H9 (cell line): ENCODE measurements around the gene NECAP2. TPM values are rescaled to one million over a fixed set of nuclear protein-coding genes. Genes with fewer than 3 reads are reported as not detected.

Source experiments
- DNase-seq: peaks from one replicate; pipeline ENCODE4 v3.0.0-alpha.2; 2017
- H2AFZ ChIP-seq: one replicate; pipeline ENCODE4 v1.6.1; 2013; ENCODE audit warnings: mild to moderate bottlenecking, low read length, control low read depth, moderate library complexity
- H2AK5ac ChIP-seq: 2 replicates; pipeline ENCODE4 v1.6.1; 2013; ENCODE audit warnings: low read length, control low read depth, mixed read lengths; ENCODE audit not compliant: insufficient read length
- H2BK120ac ChIP-seq: one replicate; pipeline ENCODE4 v1.6.1; 2013; ENCODE audit warnings: low read depth, mild to moderate bottlenecking, low read length, control low read depth, inconsistent platforms; ENCODE audit not compliant: poor library complexity, severe bottlenecking
- H2BK12ac ChIP-seq: 2 replicates; pipeline ENCODE4 v1.6.1; 2013; ENCODE audit warnings: low read length, control low read depth, mixed read lengths, low read depth; ENCODE audit not compliant: insufficient read length
- H2BK15ac ChIP-seq: 2 replicates; pipeline ENCODE4 v1.6.1; 2013; ENCODE audit warnings: low read depth, low read length, control low read depth
- H2BK20ac ChIP-seq: one replicate; pipeline ENCODE4 v1.6.1; 2013; ENCODE audit warnings: low read depth, mild to moderate bottlenecking, low read length, control low read depth, inconsistent platforms; ENCODE audit not compliant: poor library complexity, severe bottlenecking
- H2BK5ac ChIP-seq: 2 replicates; pipeline ENCODE4 v1.6.1; 2013; ENCODE audit warnings: low read length, control low read depth, mixed read lengths; ENCODE audit not compliant: insufficient read length
- H3K14ac ChIP-seq: 2 replicates; pipeline ENCODE4 v1.6.1; 2013; ENCODE audit warnings: low read length, control low read depth; ENCODE audit not compliant: insufficient read depth
- H3K18ac ChIP-seq: 2 replicates; pipeline ENCODE4 v1.6.1; 2013; ENCODE audit warnings: low read depth, mild to moderate bottlenecking, mixed read lengths, low read length, control low read depth; ENCODE audit not compliant: insufficient read length
- H3K23ac ChIP-seq: 2 replicates; pipeline ENCODE4 v1.6.1; 2013; ENCODE audit warnings: low read length, control low read depth, mixed read lengths, low read depth; ENCODE audit not compliant: insufficient read length
- H3K23me2 ChIP-seq: 2 replicates; pipeline ENCODE4 v1.6.1; 2013; ENCODE audit warnings: low read depth, mild to moderate bottlenecking, mixed read lengths, low read length, control low read depth; ENCODE audit not compliant: insufficient read length, poor library complexity, severe bottlenecking
- H3K27ac ChIP-seq: 2 replicates; pipeline ENCODE4 v1.5.1; 2013; ENCODE audit warnings: low read length, control low read depth, mixed read lengths, low read depth; ENCODE audit not compliant: insufficient read length
- H3K27me3 ChIP-seq: 2 replicates; pipeline ENCODE4 v1.6.1; 2013; ENCODE audit warnings: low read length, control low read depth, inconsistent platforms; ENCODE audit not compliant: insufficient read depth
- H3K4ac ChIP-seq: 2 replicates; pipeline ENCODE4 v1.6.1; 2013; ENCODE audit warnings: low read depth, mild to moderate bottlenecking, control low read depth, inconsistent platforms, low read length, moderate library complexity
- H3K4me1 ChIP-seq: 2 replicates; pipeline ENCODE4 v1.6.1; 2013; ENCODE audit warnings: low read length, control low read depth, inconsistent platforms; ENCODE audit not compliant: insufficient read depth
- H3K4me2 ChIP-seq: 2 replicates; pipeline ENCODE4 v1.6.1; 2013; ENCODE audit warnings: low read length, control low read depth, mixed read lengths; ENCODE audit not compliant: insufficient read length, insufficient read depth
- H3K56ac ChIP-seq: 2 replicates; pipeline ENCODE4 v1.6.1; 2013; ENCODE audit warnings: low read depth, mild to moderate bottlenecking, mixed read lengths, low read length, control low read depth; ENCODE audit not compliant: insufficient read length
- H3K79me1 ChIP-seq: 2 replicates; pipeline ENCODE4 v1.6.1; 2013; ENCODE audit warnings: low read depth, mild to moderate bottlenecking, moderate library complexity, low read length, control low read depth, inconsistent platforms; ENCODE audit not compliant: insufficient read depth, poor library complexity, severe bottlenecking
- H3K79me2 ChIP-seq: 2 replicates; pipeline ENCODE4 v1.6.1; 2013; ENCODE audit warnings: low read length, control low read depth, inconsistent platforms; ENCODE audit not compliant: insufficient read depth
- H3K9ac ChIP-seq: 2 replicates; pipeline ENCODE4 v1.6.1; 2013; ENCODE audit warnings: low read length, control low read depth, mixed read lengths; ENCODE audit not compliant: insufficient read length; ENCODE audit errors: extremely low read depth
- H3K9me3 ChIP-seq: one replicate; pipeline ENCODE4 v1.6.1; 2013; ENCODE audit warnings: low read depth, low read length, inconsistent platforms; ENCODE audit not compliant: control insufficient read depth
- H3T11ph ChIP-seq: one replicate; pipeline ENCODE4 v1.6.1; 2013; ENCODE audit warnings: mild to moderate bottlenecking, low read length, control low read depth, inconsistent platforms
- H4K20me1 ChIP-seq: one replicate; pipeline ENCODE4 v1.6.1; 2013; ENCODE audit not compliant: control insufficient read depth, insufficient read length, insufficient read depth
- H4K5ac ChIP-seq: 2 replicates; pipeline ENCODE4 v1.6.1; 2013; ENCODE audit warnings: low read depth, mild to moderate bottlenecking, mixed read lengths, low read length, control low read depth; ENCODE audit not compliant: insufficient read length
- H4K8ac ChIP-seq: replicated peaks from 2 replicates; pipeline ENCODE4 v1.6.1; 2013; ENCODE audit warnings: low read length, control low read depth, mixed read lengths, low read depth; ENCODE audit not compliant: insufficient read length
- H4K91ac ChIP-seq: 2 replicates; pipeline ENCODE4 v1.6.1; 2013; ENCODE audit warnings: low read depth, mild to moderate bottlenecking, moderate library complexity, mixed read lengths, low read length, control low read depth; ENCODE audit not compliant: insufficient read length
- H3K27ac Mint-ChIP-seq, 3 experiments: 2 replicates in 2 of 3; 3 replicates in 1 of 3; pipeline ENCODE4 v1.8.0; 2020 to 2021; ENCODE audit warnings: mixed read lengths in 3 of 3, mild to moderate bottlenecking in 1 of 3, moderate library complexity in 1 of 3
- H3K27me3 Mint-ChIP-seq: 2 replicates; pipeline ENCODE4 v1.8.0; 2021; ENCODE audit warnings: low read depth, mild to moderate bottlenecking, moderate library complexity, mixed read lengths
- H3K36me3 Mint-ChIP-seq, 3 experiments: 2 replicates in 2 of 3; 3 replicates in 1 of 3; pipeline ENCODE4 v1.8.0; 2020 to 2021; ENCODE audit warnings: low read depth in 3 of 3, mixed read lengths in 3 of 3; ENCODE audit not compliant: insufficient read depth in 1 of 3
- H3K4me1 Mint-ChIP-seq, 2 experiments: 2 replicates each; pipeline ENCODE4 v1.8.0; 2020; ENCODE audit warnings: mixed read lengths in 2 of 2
- H3K4me3 Mint-ChIP-seq, 2 experiments: 2 replicates in 1 of 2; 3 replicates in 1 of 2; pipeline ENCODE4 v1.8.0; 2020 to 2021; ENCODE audit warnings: mild to moderate bottlenecking in 2 of 2, mixed read lengths in 2 of 2, moderate library complexity in 1 of 2
- H3K9me3 Mint-ChIP-seq, 2 experiments: 2 replicates in 1 of 2; 3 replicates in 1 of 2; pipeline ENCODE4 v1.8.0; 2020; ENCODE audit warnings: mild to moderate bottlenecking in 2 of 2, mixed read lengths in 2 of 2, moderate library complexity in 1 of 2
- WGBS: extraction: QIAGEN DNeasy Blood & Tissue Kit; methylation state at CpG from one replicate; pipeline ENCODE4 v1.1.7; 2013; ENCODE audit warnings: missing lambda C conversion rate, low lambda C conversion rate, mixed read lengths; ENCODE audit not compliant: insufficient read length; ENCODE audit errors: extremely low coverage; 5-methylcytosine and 5-hydroxymethylcytosine counted together
- total RNA-seq: library from RNA; stranded (reverse); gene quantifications from 2 replicates; pipeline ENCODE4 v1.2.1, GENCODE V29; 2021
- TF ChIP-seq, protein P1 (sequence below): fragments of 200-600 bp; sonication (generic); conservative IDR thresholded peaks from 3 replicates; pipeline ENCODE4 v1.8.0; 2021; ENCODE audit warnings: antibody characterized with exemption, mild to moderate bottlenecking

The NECAP2 gene
- total RNA-seq, 1 experiment from 2014 or later: 33.2 TPM

DNA sequence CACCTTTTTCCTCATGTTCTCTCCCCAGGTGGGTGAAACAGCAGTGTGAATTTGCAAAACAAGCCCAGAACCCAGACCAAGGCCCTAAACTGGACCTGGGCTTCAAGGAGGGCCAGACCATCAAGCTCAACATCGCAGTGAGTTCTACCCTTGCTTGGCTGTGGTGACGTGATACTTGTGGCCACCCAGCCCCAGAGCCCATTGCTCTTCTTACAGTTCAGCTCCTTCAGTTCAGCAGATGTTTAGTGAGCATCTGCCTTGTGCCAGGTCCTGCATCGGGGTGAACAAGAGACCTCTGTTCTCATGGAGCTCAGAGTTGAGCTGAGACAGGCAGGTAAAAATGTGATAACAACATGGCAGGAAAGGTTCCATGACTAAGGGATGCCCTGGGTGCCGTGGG lies 8.5 kb downstream of the NECAP2 start:
- Histone ChIP-seq H4K91ac (no peak overlapping the region), H3K9ac (no peak overlapping the region), H2BK20ac (no peak overlapping the region), H3K27ac (no peak overlapping the region), H3K18ac (no peak overlapping the region), H3K4me1 (no peaks in the 10 kb centered on the region), H3K56ac (no peak overlapping the region), H2BK15ac (no peak overlapping the region), H3K23me2 (no peaks in the 10 kb centered on the region), H3K79me2 (no peaks in the 10 kb centered on the region), H3K4me2 (no peak overlapping the region), H3K14ac (no peak overlapping the region), H3K4ac (no peak overlapping the region), H2BK12ac (no peak overlapping the region), H3T11ph (no peak overlapping the region), H2BK120ac (no peak overlapping the region), H4K8ac (no peak overlapping the region), H3K23ac (no peak overlapping the region), H4K5ac (no peak overlapping the region), H4K20me1 (no peaks in the 10 kb centered on the region), H2AK5ac (no peak overlapping the region), H2AFZ (no peak overlapping the region), H3K9me3 (no peaks in the 10 kb centered on the region), H3K79me1 (no peaks in the 10 kb centered on the region), H2BK5ac (no peak overlapping the region), H3K27me3 (no peaks in the 10 kb centered on the region)
- H3K27ac Mint-ChIP-seq: no peak overlapping the region; a peak in 1 of 7 replicates
- DNase-seq: no peak
- TF ChIP-seq, protein P1, sequence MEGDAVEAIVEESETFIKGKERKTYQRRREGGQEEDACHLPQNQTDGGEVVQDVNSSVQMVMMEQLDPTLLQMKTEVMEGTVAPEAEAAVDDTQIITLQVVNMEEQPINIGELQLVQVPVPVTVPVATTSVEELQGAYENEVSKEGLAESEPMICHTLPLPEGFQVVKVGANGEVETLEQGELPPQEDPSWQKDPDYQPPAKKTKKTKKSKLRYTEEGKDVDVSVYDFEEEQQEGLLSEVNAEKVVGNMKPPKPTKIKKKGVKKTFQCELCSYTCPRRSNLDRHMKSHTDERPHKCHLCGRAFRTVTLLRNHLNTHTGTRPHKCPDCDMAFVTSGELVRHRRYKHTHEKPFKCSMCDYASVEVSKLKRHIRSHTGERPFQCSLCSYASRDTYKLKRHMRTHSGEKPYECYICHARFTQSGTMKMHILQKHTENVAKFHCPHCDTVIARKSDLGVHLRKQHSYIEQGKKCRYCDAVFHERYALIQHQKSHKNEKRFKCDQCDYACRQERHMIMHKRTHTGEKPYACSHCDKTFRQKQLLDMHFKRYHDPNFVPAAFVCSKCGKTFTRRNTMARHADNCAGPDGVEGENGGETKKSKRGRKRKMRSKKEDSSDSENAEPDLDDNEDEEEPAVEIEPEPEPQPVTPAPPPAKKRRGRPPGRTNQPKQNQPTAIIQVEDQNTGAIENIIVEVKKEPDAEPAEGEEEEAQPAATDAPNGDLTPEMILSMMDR: no peak
- H3K36me3 Mint-ChIP-seq: peaks cover 10 to 69% (median 61%) of the 10 kb centered on the region in 3 experiments; a peak in 6 of 7 replicates
- no peaks in the 10 kb centered on the region for H3K4me1 Mint-ChIP-seq
- no peaks in the 10 kb centered on the region for H3K27me3 Mint-ChIP-seq
- no peak overlapping the region for H3K4me3 Mint-ChIP-seq
- H3K9me3 Mint-ChIP-seq: no peaks in the 10 kb centered on the region
- no CpG with 5 or more reads among the region's 4 CpGs for WGBS
